ENCODE results near the gene ZNF714.

ZNF714 gene

GRCh38 chr19:21082011-21082975, at the start of gene ZNF714:
TSS of gene ZNF714 (plus strand) at chr19:21082203. CDS start at chr19:21098269, 16,066 bp downstream.
- peak; percentile 79 for DNase-seq (ENCODE audit: low spot score)

GRCh38 chr19:21045028-21045427, 37.0 kb upstream of the ZNF714 start:
- DNase-seq (ENCODE audit: low spot score) = no peak

GRCh38 chr19:21046489-21046888, 35.5 kb upstream of the ZNF714 start:
- DNase-seq (ENCODE audit: low spot score) = no peak

GRCh38 chr19:21047716-21048115, 34.3 kb upstream of the ZNF714 start:
- no peak for DNase-seq (ENCODE audit: low spot score)

GRCh38 chr19:21052902-21053301, 29.1 kb upstream of the ZNF714 start:
- DNase-seq (ENCODE audit: low spot score) = no peak

GRCh38 chr19:21065336-21065735, 16.7 kb upstream of the ZNF714 start:
- no peak for DNase-seq (ENCODE audit: low spot score)

GRCh38 chr19:21084343-21084742, 2.3 kb downstream of the ZNF714 start:
- DNase-seq (ENCODE audit: low spot score) = no peak

- DNase-seq (ENCODE audit: low spot score) = no peak
Observed at GRCh38 chr19:21087871-21088270, 5.9 kb downstream of the ZNF714 start.

GRCh38 chr19:21092109-21092508, 10.1 kb downstream of the ZNF714 start:
- no peak for DNase-seq (ENCODE audit: low spot score)

GRCh38 chr19:21094347-21095025, 12.5 kb downstream of the ZNF714 start:
- DNase-seq (ENCODE audit: low spot score) = no peak

GRCh38 chr19:21098291-21098690, 16.3 kb downstream of the ZNF714 start:
- no peak for DNase-seq (ENCODE audit: low spot score)

- DNase-seq (ENCODE audit: low spot score) = no peak
Observed at GRCh38 chr19:21101521-21102242, 19.7 kb downstream of the ZNF714 start.

- no peak for DNase-seq (ENCODE audit: low spot score)
Observed at GRCh38 chr19:21109116-21109515, 27.1 kb downstream of the ZNF714 start.

GRCh38 chr19:21110183-21110582, 28.2 kb downstream of the ZNF714 start:
- DNase-seq (ENCODE audit: low spot score) = no peak

- no peak for DNase-seq (ENCODE audit: low spot score)
Observed at GRCh38 chr19:21115430-21115829, 33.4 kb downstream of the ZNF714 start.

- DNase-seq (ENCODE audit: low spot score) = no peak
Observed at GRCh38 chr19:21117041-21117907, 35.3 kb downstream of the ZNF714 start.

- DNase-seq (ENCODE audit: low spot score) = no peak
Observed at GRCh38 chr19:21126078-21126477, 44.1 kb downstream of the ZNF714 start.

- no peak for DNase-seq (ENCODE audit: low spot score)
Observed at GRCh38 chr19:21127001-21127400, 45.0 kb downstream of the ZNF714 start.

GRCh38 chr19:21127898-21128297, 45.9 kb downstream of the ZNF714 start:
- DNase-seq (ENCODE audit: low spot score) = no peak

GRCh38 chr19:21128901-21129698, 47.1 kb downstream of the ZNF714 start:
- DNase-seq (ENCODE audit: low spot score) = no peak

All from CD4-positive, alpha-beta T cell treated with Interleukin-6 at 100 ng/mL for 8 hours (primary cell).